Stimulated activated CD4-positive, alpha-beta T cell treated with anti-CD3 and anti-CD28 coated beads, TNF-alpha, amount 100 ng/mL, for 4 hours (primary cell): Measurements from ENCODE around the gene EIF4G3.
A peak's percentile ranks its signal among the peaks of the same experiment; 100 is the strongest.
"Not testable (repeated sequence)": the region's sequence is repeated elsewhere in the genome, so short reads cannot be mapped to it uniquely, and the experiment has no call there.

ENCODE experiments used
- DNase-seq, 3 experiments: peaks; one replicate each; pipeline ENCODE4 v3.0.0-alpha.2; 2020; ENCODE audit warnings: low read depth in 3 of 3

EIF4G3 gene, protein sequence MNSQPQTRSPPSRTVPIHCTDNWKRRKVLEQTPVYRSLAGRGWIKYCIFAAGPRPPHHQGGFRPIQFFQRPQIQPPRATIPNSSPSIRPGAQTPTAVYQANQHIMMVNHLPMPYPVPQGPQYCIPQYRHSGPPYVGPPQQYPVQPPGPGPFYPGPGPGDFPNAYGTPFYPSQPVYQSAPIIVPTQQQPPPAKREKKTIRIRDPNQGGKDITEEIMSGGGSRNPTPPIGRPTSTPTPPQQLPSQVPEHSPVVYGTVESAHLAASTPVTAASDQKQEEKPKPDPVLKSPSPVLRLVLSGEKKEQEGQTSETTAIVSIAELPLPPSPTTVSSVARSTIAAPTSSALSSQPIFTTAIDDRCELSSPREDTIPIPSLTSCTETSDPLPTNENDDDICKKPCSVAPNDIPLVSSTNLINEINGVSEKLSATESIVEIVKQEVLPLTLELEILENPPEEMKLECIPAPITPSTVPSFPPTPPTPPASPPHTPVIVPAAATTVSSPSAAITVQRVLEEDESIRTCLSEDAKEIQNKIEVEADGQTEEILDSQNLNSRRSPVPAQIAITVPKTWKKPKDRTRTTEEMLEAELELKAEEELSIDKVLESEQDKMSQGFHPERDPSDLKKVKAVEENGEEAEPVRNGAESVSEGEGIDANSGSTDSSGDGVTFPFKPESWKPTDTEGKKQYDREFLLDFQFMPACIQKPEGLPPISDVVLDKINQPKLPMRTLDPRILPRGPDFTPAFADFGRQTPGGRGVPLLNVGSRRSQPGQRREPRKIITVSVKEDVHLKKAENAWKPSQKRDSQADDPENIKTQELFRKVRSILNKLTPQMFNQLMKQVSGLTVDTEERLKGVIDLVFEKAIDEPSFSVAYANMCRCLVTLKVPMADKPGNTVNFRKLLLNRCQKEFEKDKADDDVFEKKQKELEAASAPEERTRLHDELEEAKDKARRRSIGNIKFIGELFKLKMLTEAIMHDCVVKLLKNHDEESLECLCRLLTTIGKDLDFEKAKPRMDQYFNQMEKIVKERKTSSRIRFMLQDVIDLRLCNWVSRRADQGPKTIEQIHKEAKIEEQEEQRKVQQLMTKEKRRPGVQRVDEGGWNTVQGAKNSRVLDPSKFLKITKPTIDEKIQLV (N-terminal part only)

GRCh38 chr1:21176586-21177555 lies at the start of gene EIF4G3:
EIF4G3 (minus strand) TSS chr1:21176897; CDS start chr1:21002742, 174,155 bp downstream.
- DNase-seq: peak; percentile 97 to 100 (median 99)

DNA sequence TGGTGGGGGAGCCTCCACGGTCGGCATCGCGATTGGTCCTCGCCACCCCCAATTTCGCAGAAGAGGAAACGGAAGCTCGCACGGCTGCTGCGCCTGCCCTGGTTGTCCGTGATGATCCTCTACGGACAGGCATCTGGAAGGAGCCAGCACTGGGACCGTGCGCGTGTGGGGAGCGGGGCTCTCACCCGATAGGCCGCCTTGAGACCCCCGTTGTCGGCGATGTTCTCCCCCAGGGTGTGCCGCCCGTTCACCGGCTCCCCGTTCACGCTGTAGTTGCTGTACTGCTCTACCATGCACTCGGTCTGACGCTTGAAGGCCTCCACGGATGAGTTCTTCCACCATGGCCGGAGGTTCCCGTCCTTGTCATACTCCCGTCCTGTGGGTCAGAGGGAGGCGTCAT lies 48.4 kb upstream of the EIF4G3 start:
- no peak for DNase-seq

DNA sequence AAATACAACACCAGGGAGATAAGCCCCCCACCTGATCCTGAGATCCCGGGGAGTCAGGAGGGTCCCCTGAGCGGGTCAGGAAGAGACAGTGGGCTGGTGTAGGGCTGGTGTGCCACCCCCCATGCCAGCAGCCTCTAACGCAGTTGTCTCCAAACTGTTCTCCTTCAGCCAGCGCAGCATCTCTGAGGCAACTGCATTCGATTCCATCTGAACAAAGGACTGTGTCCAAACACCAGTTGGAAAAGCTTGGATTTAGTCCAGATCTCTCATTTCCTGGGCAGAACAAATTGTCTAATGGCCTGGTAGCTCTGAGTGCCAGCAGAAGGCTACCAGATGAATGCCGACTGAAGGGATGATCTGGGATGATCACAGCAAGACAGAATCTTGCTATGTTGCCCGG lies 44.1 kb upstream of the EIF4G3 start:
- no peak for DNase-seq

DNA sequence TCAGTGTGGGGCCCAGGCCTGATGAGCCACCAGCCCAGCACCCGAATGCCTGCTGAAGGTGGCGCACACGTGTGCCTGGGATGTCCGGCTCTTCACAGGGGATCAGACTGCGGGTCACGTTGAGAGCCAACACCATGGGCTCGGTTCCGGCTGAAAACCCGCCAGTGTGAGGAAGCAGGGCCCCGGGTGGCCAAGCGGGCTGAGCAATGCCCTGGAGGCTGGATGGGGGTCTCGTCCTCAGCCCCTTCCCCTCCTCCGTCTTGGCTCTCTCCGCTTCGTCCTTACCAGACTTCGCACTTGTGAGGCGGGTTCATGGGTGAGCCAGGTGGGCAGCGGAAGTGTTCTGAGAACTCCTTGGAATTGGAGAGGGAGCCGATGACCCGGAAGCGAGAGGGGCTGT lies 43.0 kb upstream of the EIF4G3 start:
- no peak for DNase-seq

DNA sequence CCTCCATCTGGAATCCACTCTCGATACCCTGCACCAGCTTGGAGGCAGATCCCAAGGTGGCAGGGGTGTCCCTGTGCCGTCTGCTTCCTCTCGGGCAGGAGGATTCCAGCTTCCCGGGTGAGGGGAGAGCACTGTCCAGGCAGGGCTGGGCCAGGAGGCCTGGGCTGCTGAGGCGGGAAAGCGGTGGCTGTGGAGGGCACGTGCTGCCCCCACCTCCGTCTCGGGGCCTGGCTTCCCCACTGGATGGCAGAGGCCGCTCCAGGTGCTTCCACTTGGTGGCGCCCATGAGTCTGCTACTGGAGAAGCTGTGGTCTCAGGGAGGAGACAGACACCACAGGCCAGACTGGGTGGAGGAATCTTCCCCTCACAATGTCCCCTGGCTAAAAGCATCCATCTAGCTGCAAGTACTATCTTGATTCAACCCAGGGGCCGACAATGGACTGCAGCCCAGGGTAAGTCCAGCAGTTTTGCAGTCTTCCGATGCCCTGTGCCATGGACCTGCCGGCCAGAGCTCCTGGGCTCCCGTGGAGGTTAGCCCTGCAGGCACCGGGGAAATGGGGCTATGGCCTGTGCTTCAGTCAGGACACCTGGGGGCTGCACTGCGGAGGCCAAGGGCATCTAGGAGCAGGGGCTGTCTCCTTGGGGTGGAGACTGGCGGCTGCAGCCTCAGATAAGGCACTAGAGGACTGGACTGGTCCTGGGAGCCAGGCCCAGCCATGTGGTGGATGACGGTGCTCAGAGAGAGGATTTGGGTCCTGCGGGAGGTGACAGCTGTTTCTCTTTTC lies 41.3 kb upstream of the EIF4G3 start:
- no peak for DNase-seq

- peak; percentile 35 to 48 (median 42) for DNase-seq
Observed at GRCh38 chr1:21216835-21217811, 40.4 kb upstream of the EIF4G3 start.

DNA sequence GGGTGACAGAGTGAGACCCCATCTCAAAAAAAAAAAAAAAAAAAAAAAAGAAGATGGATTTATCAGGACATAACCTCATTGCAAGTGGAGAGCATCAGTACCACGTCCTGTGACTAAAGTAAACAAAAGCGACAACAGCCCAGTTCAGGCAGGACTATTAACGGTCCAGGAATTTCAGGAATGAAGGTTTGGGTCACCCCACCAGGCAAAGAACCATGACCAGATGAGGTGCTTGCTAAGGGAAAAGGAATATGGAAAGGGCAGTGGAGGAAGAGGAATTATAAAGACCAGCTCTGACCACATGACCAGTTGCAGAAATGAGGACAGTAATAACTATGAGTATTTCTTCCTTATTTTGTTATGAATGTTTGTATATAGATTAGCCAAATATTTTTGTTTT lies 35.4 kb upstream of the EIF4G3 start:
- DNase-seq: no peak

DNA sequence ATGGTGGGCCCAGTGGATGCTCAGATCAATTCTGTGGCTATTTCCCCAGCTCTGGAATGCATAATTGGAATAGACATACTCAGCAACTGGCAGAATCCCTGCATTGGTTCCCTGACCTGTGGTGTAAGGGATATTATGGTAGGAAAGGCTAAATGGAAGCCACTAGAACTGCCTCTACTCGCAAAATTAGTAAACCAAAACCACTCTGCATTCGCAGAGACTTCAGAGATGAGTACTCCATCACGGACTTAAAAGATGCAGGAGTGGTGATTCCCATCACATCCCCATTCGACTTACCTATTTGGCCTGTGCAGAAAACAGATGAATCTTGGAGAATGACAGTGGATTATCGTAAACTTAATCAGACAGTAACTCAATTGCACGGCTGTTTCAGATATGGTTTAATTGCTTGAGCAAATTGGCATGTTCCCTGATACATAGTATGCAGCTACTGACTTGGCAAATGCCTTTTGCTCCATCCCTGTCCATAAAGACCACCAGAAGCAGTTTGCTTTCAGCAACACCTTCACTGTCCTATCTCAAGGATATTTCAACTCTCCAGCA lies 31.5 kb upstream of the EIF4G3 start:
- DNase-seq: not testable (repeated sequence)

DNA sequence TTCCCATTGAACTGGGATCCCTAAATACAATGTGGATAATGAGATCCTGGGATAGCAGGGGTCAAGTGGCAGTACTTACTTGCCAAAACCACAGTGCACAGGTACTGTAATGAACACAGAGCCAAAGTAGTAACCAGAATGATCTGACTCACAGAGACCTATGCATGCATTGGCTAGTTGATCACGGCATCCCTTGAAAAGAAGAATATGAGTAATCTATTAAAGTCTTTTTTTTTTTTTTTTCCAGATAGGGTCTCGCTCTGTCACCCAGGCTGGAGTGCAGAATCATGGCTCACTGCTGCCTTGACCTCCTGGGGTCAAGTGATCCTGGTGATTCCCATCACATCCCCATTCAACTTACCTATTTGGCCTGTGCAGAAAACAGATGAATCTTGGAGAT lies 29.4 kb upstream of the EIF4G3 start:
- no peak for DNase-seq

DNA sequence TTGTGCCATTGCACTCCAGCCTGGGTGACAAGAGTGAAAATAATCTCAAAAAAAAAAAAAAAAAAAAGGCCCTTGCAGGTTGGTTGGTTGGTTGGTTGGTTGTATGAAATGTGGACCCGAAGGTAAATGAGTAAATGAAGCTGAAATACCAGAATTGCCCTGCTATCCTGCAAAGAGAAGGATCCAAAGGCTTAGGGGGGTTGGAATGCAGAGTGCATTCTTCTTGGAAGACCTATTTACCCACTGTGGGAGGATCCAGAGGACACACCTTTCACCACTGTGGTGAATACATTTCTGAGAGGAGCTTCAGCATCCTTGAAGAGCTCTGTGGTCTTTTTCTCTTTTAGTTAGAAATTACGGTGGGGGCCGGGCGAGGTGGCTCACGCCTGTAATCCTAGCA lies 28.7 kb upstream of the EIF4G3 start:
- no peak for DNase-seq

GRCh38 chr1:21201650-21202049 lies 25.0 kb upstream of the EIF4G3 start:
- DNase-seq: no peak

- not testable (repeated sequence) for DNase-seq
Observed at GRCh38 chr1:21201238-21201637, 24.5 kb upstream of the EIF4G3 start.

DNA sequence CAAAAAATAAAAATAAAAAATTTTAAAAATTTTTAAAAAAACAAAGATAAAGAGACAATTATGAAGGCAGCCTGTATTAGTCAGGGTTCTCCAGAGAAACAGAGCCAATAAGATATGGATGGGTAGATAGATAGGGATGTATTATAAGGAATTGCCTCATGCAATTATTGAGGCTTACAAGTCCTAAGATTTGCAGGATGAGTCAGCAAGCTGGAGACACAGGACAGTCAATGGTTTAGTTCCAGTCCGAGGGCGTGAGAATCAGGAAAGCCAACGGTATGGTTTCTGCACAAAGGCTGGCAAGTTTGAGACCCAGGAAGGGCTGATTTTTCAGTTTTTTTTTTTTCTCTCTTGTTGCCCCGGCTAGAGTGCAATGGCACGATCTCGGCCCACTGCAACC lies 24.1 kb upstream of the EIF4G3 start:
- DNase-seq: no peak

GRCh38 chr1:21198929-21199328 lies 22.2 kb upstream of the EIF4G3 start:
- DNase-seq: no peak

- DNase-seq: no peak
Observed at GRCh38 chr1:21192871-21193270, 16.2 kb upstream of the EIF4G3 start.

DNA sequence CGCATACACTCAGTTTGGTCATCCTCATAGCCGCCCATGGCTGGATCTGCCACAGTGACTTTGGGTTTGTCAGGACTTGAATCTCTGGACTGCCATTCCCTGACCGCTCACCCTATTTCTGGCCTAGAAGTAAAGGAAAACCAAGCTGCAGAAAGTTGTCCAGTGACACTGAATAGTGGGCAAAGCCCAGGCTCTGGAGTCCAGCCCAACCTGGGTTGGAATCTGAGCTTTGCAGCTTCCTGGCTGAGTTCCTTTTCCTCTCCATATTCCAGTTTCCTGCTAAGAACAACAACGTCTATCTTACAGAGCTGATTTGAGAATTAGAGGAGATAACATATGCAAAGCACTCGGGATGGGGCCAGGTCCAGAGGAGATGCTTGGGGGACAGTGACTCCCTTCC lies 15.6 kb upstream of the EIF4G3 start:
- DNase-seq: no peak

GRCh38 chr1:21190771-21191170 lies 14.1 kb upstream of the EIF4G3 start:
- DNase-seq: not testable (repeated sequence)

DNA sequence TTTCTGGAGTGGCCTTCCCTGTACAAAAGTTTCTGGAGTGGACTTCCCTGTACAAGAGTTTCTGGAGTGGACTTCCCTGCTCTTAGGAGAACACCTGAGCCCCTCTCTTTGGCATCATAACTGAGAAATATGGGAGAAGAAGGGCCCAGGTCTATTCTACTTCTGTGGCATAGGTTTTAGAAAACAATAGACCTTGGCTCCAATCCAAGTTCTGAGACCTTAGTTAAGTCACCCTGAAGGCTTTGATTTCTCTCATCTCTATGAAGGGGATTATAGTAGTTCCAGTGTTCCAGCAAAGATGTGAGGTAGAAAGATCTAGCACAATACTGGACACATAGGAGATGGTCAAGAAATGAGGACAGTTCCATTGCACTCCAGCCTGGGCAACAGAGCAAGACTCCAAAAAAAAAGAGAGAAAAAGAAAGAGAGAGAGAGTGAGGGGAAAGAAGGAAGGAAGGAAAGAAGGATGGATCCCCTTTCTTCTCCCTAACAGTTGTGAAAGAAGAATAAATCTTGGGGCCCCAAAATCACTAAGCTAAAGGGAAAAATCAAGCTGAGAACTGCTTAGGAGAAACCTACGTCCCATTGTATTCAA lies 13.3 kb upstream of the EIF4G3 start:
- DNase-seq: no peak
